Mucosa of stomach (tissue), 1 donor: Measurements from ENCODE around the gene AK4.
"Not testable (repeated sequence)": the region's sequence is repeated elsewhere in the genome, so short reads cannot be mapped to it uniquely, and the experiment has no call there.

Experiments
- H3K27me3 ChIP-seq: one replicate; pipeline ENCODE4 v1.7.0; 2013; ENCODE audit warnings: mild to moderate bottlenecking, low read length; ENCODE audit not compliant: control insufficient read depth, insufficient read depth
- H3K36me3 ChIP-seq: one replicate; pipeline ENCODE4 v1.7.0; 2013; ENCODE audit warnings: low read length; ENCODE audit not compliant: control insufficient read depth, insufficient read depth
- H3K4me1 ChIP-seq: one replicate; pipeline ENCODE4 v1.7.0; 2013; ENCODE audit warnings: mild to moderate bottlenecking, low read length; ENCODE audit not compliant: control insufficient read depth, insufficient read depth
- H3K4me3 ChIP-seq: one replicate; pipeline ENCODE4 v1.7.0; 2013; ENCODE audit warnings: low read length
- H3K9ac ChIP-seq: one replicate; pipeline ENCODE4 v1.7.0; 2013; ENCODE audit warnings: mild to moderate bottlenecking, low read length, moderate library complexity
- H3K9me3 ChIP-seq: one replicate; pipeline ENCODE4 v1.7.0; 2013; ENCODE audit warnings: mild to moderate bottlenecking, low read length, moderate library complexity; ENCODE audit not compliant: control insufficient read depth
- donor health status: Pancreatic carcinoma.

Gene AK4

DNA sequence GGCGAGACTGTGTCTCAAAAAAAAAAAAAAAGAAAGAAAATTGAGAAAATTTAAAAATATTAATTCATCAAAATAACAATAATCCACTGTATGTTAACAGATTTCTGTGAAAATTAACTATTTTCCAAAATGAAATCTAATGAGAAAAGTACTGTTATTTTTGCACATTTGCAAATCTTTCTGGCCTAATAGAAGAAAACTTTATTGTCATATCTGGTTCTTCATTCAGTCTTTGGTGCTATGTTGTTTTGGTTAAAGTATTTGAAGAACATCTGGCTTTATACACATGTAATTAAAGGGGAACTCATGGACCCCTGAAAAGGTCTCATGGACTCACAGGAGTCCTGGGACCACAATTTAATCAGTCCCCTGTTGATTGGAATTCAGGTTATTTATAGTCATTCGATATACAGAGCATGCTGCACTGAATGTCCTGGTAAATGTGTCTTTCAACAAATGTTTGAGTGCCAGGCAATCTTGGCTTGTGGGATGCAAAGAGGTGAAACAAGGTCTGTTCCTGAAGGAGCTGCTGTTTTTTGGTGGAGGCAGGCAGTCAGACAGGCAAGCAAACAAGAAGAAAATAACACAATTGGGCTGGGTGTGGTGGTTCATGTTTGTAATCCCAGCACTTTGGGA, 9.0 kb downstream of the AK4 start:
- Histone ChIP-seq H3K9ac (no peak overlapping the region), H3K36me3 (no peaks in the 10 kb centered on the region), H3K27me3 (no peaks in the 10 kb centered on the region), H3K9me3 (no peaks in the 10 kb centered on the region), H3K4me3 (no peak overlapping the region), H3K4me1 (peaks cover 29% of the 10 kb centered on the region)

DNA sequence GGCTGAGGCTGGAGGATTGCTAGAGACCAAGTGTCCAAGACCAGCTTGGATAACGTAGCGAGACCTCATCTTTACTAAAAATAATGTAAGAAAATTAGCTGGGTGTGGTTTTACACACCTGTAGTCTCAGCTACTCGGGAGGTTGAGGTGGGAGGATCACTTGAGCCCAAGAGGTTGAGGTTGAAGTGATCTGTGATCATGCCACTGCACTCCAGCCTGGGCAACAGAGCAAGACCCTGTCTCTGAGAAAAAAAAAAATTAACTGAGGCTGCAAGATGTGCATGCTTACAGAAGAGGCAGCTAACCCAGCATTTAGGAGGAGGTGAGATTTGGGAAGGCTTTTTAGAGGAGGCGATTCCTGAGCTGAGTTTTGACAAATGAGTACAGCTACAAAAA, 9.5 kb downstream of the AK4 start:
- Histone ChIP-seq H3K36me3 (no peaks in the 10 kb centered on the region), H3K27me3 (no peaks in the 10 kb centered on the region), H3K4me1 (peaks cover 28% of the 10 kb centered on the region), H3K4me3 (no peak overlapping the region), H3K9me3 (no peaks in the 10 kb centered on the region), H3K9ac (no peak overlapping the region)

DNA sequence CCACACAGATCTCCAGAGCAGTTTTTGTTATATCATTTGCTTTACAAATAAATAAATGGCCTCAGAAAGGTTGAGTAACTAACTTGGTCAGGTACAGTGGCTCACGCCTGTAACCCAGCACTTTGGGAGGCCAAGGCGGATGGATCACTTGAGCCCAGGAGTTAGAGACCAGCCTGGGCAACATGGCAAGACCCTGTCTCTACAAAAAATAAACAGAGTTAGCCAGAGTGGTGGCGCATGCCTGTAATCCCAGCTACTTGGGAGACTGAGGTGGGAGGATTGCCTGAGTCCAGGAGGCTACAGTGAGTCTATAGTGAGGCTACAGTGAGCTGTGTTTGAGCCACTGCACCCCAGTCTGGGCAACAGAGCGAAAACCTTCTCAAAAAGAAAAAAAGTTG, 11.3 kb downstream of the AK4 start:
- H3K27me3 ChIP-seq, H3K9me3 ChIP-seq, H3K9ac ChIP-seq, H3K4me3 ChIP-seq, H3K36me3 ChIP-seq: not testable (repeated sequence)
- peaks cover 28% of the 10 kb centered on the region for H3K4me1 ChIP-seq

DNA sequence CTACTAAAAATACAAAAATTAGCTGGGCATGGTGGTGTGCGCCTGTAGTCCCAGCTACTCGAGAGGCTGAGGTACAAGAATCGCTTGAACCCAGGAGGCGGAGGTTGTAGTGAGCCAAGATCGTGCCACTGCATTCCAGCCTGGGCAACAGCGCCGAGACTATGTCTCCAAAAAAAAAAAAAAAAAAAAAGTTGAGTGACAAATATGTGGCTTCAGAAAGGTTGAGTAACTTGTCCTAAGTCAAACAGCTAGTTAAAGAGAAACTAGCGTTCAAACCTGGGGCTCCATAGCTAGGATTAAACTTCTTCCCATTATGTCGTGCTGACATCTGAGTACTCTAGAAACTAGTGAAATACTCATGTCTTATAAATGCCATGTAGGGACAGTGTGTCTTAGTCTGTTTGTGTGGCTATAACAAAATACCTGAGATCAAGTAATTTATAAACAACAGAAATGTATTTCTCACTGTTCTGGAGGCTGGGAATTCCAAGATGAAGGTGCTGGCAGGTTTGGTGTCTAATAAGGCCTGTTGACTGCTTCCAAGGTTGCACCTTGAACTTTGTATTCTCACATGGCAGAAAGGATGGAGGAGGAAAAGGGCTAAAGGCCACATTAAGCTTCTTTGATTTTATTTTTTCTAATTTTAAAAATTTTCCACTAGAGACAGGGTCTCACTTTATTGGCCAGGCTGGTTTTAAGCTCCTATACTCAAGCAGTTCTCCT, 12.0 kb downstream of the AK4 start:
- peaks cover 25% of the 10 kb centered on the region for H3K4me1 ChIP-seq
- H3K27me3 ChIP-seq, result no peaks in the 10 kb centered on the region
- H3K36me3 ChIP-seq, result no peaks in the 10 kb centered on the region
- H3K9ac ChIP-seq, result no peak overlapping the region
- H3K4me3 ChIP-seq, result no peak overlapping the region
- no peaks in the 10 kb centered on the region for H3K9me3 ChIP-seq

DNA sequence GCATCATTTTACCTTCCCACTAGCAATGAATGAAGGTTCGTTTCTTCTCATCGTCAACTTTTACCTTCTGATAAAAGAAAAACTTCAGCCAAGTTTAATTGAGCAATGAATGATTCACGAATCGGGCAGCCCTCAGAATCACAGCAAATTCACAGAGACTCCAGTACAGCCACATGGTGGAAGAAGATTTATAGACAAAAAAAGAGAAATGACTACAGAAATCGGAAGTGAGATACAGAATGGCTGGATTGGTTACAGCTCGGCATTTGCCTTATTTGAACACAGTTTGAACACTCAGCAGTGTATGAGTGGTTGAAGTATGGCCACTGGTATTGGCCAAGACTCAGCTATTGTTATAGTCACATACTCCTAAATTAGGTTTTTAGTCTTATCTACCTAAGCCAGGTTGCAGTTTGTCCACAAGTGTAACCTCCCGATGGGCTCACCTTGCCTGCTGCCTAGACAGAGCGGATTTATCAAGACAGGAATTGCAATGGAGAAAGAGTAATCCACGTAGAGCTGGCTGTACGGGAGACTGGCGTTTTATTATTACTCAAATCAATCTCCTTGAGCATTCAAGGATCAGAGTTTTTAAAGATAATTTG, 15.3 kb downstream of the AK4 start:
- Histone ChIP-seq H3K9me3 (no peaks in the 10 kb centered on the region), H3K36me3 (no peaks in the 10 kb centered on the region), H3K27me3 (no peaks in the 10 kb centered on the region), H3K4me3 (no peak overlapping the region), H3K9ac (no peak overlapping the region), H3K4me1 (peaks cover 41% of the 10 kb centered on the region)

DNA sequence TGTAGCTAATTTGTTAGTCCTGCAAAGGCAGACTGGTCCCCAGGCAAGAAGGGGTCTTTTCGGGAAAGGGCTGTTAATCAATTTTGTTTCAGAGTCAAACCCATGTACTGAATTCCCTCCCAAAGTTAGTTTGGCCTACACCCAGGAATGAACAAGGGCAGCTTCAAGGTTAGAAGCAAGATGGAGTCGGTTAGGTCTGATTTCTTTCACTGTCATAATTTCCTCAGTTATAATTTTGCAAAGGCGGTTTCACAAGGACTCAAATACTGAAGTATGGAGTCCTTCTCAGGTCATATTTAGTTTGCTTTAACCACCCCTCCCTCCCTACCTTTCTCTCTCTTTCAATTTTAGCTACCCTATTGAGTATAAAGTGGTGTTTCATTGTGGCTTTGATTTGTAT, 16.1 kb downstream of the AK4 start:
- H3K9ac ChIP-seq, H3K27me3 ChIP-seq, H3K36me3 ChIP-seq, H3K4me3 ChIP-seq, H3K9me3 ChIP-seq: not testable (repeated sequence)
- H3K4me1 ChIP-seq, result peaks cover 38% of the 10 kb centered on the region

DNA sequence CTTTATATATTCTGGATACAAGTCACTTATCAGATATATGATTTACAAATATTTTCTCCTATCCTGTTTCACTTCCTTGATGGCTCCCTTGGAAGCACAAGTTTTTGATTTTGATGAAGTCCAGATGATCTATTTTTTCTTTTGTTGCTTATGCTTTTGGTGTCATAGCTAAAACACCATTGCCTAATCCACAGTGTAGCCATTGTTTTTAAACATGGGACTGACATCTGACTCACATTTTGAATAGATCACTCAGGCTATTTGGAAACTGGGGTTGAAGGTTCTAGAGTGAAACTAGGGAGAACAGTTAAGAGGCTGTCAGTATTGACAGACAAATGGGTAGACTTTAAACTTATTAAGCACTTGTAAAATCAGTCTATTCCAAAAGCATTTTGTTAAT, 16.6 kb downstream of the AK4 start:
- Histone ChIP-seq H3K4me3 (no peak overlapping the region), H3K9ac (no peak overlapping the region), H3K27me3 (no peaks in the 10 kb centered on the region), H3K9me3 (no peaks in the 10 kb centered on the region), H3K4me1 (peaks cover 32% of the 10 kb centered on the region), H3K36me3 (no peaks in the 10 kb centered on the region)

DNA sequence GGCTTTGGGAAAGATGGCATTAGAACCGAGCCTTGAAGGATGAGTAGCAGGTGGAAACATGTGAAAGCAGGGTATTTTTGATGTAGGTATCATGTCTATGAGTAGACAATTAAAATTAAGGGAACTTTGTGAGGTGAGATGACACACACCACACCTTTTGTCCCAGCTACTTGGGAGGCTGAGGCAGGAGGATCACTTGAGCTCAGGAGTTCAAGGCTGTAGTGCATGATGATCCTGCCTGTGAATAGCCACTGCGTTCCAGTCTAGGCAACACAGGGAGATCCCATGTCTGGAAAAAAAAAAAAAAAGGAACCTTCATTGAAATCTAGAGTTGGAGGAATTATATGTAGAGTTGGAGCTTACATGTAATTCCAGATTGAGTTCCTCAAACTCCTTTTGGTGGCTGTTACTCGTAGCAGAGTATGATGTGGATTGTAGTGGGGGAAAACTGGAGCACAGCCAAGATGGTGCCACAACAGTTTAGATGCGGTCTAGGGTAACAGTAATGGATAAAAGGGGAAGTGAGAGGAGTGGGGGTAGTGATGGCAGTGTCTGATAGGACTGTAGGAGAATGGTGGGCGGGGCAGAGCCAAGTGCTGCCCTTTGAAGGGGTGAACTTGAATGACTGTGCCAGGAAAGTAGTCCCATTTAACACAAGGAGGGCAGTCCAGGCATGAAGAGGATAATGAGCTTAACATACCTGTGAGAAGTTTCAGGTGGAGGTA, 17.4 kb downstream of the AK4 start:
- Histone ChIP-seq H3K9ac (no peak overlapping the region), H3K4me3 (no peak overlapping the region), H3K4me1 (peaks cover 32% of the 10 kb centered on the region), H3K9me3 (no peaks in the 10 kb centered on the region), H3K27me3 (no peaks in the 10 kb centered on the region), H3K36me3 (no peaks in the 10 kb centered on the region)

DNA sequence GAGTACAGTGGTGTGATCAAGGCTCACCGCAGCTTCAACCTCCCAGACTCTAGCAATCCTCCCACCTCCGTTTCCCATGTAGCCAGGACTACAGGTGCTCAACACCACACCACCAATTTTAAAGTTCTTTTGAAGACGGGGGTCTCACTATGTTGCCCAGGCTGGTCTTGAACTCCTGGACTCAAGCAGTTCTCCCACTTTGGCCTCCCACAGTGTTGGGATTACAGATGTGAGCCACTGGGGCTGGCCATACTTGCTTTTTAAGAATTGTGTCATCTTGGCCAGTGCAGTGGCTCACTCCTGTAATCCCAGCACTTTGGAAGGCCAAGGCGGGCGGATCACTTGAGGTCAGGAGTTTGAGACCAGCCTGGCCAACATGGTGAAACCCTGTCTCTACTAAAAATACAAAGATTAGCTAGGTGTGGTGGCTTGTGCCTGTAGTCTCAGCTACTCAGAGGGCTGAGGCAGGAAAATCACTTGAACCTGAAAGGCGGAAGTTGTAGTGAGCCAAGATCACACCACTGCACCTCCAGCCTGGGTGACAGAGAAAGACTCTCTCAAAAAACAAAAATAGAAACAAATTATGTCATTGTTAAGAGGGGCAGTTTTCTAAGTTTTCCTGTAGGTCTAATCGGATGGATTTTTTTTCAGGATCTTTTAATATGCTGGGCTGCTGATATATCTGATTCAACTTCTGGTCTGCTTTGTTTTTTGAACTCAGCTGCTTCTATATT, 18.7 kb downstream of the AK4 start:
- peaks cover 32% of the 10 kb centered on the region for H3K4me1 ChIP-seq
- no peaks in the 10 kb centered on the region for H3K27me3 ChIP-seq
- H3K9me3 ChIP-seq, result no peaks in the 10 kb centered on the region
- H3K36me3 ChIP-seq, result no peaks in the 10 kb centered on the region
- no peak overlapping the region for H3K9ac ChIP-seq
- no peak overlapping the region for H3K4me3 ChIP-seq

DNA sequence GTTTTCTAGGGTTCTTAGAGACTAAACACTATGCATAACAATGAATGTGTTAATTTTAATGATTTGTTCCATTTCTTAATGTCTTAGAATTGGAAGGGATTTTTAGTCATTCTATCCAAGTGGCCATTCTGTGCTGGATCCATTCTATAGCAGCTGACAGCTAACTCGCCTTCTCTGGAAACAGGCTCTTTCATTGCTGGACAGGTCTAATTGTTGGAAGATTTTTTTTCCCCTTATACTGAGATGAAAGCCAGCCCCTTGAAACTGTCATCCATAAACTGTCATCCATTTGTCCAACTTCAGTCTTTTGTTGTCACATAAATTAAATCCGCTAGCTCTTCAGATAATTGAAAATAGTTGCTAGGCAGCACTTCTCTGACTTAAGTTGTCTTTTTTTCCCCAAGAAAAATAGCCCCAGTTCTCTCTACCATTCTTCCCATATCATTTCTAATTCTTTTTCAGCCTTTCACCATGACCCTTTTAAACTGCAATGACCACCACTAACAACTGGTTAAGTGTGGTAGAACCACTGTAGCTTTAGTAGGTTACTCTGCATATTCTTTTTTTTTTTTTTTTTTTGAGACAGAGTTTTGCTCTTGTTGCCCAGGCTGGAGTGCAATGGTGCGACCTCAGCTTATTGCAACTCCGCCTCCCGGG, 19.7 kb downstream of the AK4 start:
- H3K4me3 ChIP-seq, result no peak overlapping the region
- no peak overlapping the region for H3K9ac ChIP-seq
- no peaks in the 10 kb centered on the region for H3K36me3 ChIP-seq
- no peaks in the 10 kb centered on the region for H3K27me3 ChIP-seq
- H3K9me3 ChIP-seq, result no peaks in the 10 kb centered on the region
- peaks cover 32% of the 10 kb centered on the region for H3K4me1 ChIP-seq

DNA sequence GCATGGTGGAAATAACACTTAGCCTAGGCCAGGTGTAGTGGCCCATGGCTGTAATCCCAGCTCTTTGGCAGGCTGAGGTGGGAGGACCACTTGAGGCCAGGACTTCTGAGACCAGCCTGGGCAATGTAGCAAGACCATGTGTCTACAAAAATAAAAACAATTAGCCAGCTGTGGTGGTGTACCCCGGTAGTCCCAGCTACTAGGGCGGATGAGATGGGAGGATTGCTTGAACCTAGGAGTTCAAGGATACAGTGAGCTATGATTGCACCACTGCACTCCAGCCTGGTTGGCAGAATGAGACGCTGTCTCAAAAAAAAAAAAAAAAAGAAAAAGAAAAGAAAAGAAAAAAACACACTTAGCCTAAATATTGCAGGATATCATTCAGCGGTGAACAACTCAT, 20.9 kb downstream of the AK4 start:
- Histone ChIP-seq H3K4me1 (peaks cover 25% of the 10 kb centered on the region), H3K27me3 (no peaks in the 10 kb centered on the region), H3K9me3 (no peaks in the 10 kb centered on the region), H3K4me3 (no peak overlapping the region), H3K9ac (no peak overlapping the region), H3K36me3 (no peaks in the 10 kb centered on the region)
